ENCODE data around the gene TBX2.

Gene TBX2

GRCh38 chr17:61453566-61454380 lies 54.1 kb downstream of the TBX2 start:
- no peak for DNase-seq (ENCODE audit: low read depth in 3 of 3)

DNA sequence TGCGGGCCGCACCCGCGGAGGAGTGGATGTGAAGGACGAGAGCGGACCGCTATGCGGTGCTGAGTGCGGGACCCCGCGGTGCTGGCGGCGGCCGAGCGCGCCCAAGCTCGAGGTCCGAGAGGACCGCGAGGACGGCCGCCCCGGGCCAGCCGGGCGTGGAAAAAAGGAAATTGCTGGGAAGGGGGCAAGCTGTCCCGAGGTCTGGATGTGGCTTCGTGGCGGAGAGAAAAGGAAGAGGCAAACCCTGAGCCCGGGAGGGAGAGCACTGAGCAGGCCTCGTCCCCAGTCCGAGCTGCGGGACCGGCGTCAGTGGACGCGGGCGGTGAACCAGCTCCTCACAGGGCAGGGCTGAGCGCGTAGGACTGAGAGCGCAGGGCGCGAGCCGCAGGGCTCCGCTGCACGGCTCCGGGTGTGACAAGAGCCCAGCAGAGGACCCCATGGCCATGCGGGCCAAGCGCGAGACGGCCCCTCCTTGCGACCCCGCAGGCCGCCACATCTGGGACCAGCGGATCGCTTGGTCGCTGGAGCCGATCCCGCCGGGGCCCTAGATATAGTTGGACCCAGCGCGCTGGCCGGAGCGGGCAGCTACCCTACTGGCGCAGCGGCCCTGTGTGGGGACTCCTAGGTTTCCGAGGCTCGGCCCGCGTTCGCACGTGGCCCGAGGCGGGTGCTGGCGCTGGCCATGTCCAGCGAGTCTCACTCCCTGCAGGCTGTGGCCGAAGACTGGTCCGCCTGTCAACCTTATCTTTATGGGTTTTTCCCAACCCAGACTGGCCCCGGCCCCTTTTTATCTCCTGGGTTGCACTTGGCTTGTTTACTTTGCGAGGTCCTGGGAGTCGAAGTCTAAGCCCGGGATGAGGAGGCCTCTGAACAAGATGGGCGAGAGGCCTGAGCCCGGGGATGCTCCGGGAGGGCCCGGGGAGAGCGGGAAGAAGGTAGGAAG lies 55.0 kb downstream of the TBX2 start:
- DNase-seq (ENCODE audit: low read depth in 3 of 3): no peak

DNA sequence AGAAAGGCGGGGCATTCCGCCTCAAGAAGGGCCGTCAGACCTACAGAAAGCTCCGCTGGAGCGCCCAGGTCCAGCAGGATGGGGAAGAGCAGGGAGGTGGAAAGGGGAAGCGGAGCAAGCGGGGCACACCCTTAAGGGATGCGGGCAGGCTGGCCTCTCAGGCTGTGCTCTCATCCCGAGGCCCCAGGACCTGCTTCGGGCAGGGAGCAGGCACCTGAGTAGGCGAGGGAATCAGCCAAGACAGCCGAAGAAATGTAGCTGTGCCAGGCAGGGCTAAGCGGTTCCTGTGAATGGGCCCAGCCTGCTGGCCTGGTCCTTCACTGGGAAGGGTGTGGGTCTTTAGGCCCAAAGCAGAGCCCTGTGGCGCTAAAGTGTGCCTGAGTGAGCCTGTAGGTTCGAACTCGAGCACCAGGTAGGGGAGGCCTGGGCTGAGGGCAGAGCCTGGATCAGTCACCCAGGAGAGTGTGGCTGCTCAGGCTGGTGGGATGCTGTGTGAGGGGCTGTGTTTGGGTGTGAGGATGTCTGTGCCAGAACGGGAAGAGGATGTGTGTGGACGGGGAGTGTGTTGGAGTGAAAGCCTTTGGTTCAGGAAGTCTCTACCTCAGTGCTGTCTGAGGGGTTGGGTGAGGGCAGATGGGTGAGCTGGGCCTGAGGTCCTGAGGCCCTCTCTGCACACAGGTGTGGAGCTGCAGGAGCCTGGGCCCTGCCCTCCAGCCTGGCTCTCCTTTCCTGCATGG lies 55.8 kb downstream of the TBX2 start:
- no peak for DNase-seq (ENCODE audit: low read depth in 3 of 3)

GRCh38 chr17:61456061-61456681 lies 56.5 kb downstream of the TBX2 start:
- no peak for DNase-seq (ENCODE audit: low read depth in 3 of 3)

DNA sequence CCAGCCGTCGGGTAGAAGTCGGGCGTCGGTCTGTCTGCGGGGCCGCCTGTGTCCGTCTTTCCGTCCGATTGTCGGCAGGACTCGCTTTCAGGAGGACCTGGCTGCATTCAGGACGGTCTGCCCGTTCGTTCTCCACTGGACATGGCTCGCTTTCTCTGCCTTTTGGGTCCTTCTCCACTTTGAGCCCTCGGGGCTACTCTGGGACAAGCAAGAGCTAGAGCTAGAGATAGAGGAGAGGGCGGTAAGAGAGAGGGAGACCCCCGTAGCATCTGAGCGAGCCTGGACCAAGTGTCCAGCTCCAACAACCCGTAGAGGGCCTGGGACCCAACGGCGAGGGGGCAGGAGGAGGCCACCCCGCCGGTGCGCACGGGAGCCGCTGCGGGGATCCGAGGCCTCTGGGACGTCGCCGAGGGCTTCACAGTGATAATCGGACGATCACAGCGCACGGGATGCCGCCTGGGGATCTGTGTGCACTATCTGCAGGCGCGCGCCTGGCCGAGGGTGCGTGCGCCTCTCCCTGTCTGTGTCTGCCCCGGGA lies 57.1 kb downstream of the TBX2 start:
- no peak for DNase-seq (ENCODE audit: low read depth in 3 of 3)

DNA sequence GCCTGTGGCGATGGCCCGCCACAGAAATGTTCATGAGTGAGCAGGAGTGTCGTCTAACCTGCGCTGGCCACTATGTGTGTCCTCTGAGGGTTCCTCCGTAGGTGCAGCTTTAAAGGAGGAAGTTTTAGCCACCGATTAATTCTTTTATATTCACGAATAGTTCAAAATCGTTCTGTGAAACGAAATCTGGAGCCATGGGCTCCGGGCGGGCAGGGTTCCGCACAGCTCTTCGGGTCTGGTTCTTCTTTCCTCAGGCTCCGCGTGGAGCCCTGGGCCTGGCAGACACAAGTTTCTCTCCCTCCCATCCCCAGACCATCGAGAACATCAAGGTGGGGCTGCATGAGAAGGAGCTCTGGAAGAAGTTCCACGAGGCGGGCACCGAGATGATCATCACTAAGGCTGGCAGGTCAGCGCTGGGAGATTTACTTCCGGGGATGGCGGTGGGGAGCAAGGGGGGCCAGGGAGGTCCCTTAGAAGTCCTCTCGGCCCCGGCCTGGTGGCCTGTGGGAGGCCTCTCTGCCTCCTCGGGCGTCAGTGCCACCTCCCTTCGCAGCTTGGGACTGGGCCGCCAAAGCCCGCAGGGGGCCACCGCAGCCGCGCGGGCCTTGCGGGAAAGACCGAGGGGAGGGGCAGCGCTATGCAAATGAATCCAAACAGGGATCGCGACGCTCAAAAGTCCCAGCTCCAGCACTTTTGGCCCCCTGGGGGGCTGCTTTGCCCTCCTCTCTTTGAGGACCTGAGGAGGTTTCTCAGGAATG lies 57.8 kb downstream of the TBX2 start:
- no peak for DNase-seq (ENCODE audit: low read depth in 3 of 3)

DNA sequence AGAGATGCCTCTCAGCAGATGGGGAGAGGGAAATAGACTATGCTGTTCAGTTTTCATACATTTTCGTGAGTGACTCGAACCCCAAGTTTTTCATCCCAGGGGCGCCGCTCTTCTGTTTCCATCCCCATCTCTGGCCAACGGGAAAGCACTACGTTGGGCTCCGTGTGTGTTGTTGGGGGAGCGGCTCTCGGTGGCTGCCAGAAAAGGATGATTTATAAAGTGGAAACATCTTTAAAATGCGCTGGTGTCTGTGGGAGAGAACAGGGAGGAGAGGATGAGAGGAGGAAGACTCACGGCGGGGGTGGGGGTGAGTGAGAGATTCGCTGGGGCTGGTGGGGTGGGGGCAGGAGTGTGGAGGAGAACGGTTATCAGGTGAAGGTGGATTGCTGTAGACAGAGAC lies 58.4 kb downstream of the TBX2 start:
- no peak for DNase-seq (ENCODE audit: low read depth in 3 of 3)

- no peak for DNase-seq (ENCODE audit: low read depth in 3 of 3)
Observed at GRCh38 chr17:61458421-61459141, 58.9 kb downstream of the TBX2 start.
